Ascending aorta (tissue), 2 donors: Measurements from ENCODE around the gene AATK. TPM values are rescaled to one million over a fixed set of nuclear protein-coding genes. Genes with fewer than 3 reads are reported as not detected.

Experiments
- DNase-seq, 2 donors: peaks; one replicate each; pipeline ENCODE4 v3.0.0-alpha.2; 2019; ENCODE audit warnings: low spot score in 2 of 2
- H3K27ac ChIP-seq, 2 donors: fragments of 200-600 bp; sonication (generic); one replicate each; pipeline ENCODE4 v1.5.1; 2016 to 2017; ENCODE audit warnings: mild to moderate bottlenecking in 1 of 2
- H3K27me3 ChIP-seq: fragments of 200-600 bp; sonication (generic); one replicate; pipeline ENCODE4 v1.5.1; 2017
- H3K36me3 ChIP-seq, 2 donors: fragments of 200-600 bp; sonication (generic); one replicate each; pipeline ENCODE4 v1.5.1; 2016
- H3K4me1 ChIP-seq, 2 donors: fragments of 200-600 bp; sonication (generic); one replicate each; pipeline ENCODE4 v1.5.1; 2016 to 2017; ENCODE audit warnings: mild to moderate bottlenecking in 1 of 2
- H3K4me3 ChIP-seq, 2 donors: fragments of 200-600 bp; sonication (generic); one replicate each; pipeline ENCODE4 v1.5.1; 2016 to 2017; ENCODE audit warnings: mild to moderate bottlenecking in 1 of 2
- H3K9me3 ChIP-seq, 2 donors: fragments of 200-600 bp; sonication (generic); one replicate each; pipeline ENCODE4 v1.5.1; 2016
- intact Hi-C: fragments of 100-400 bp; cut with DNase I; formaldehyde crosslinking; loops from one replicate; pipeline ENCODE4 v1.15.1; 2023
- total RNA-seq: library from RNA; depleted of rRNA; stranded (reverse); fragments of >200 nt; gene quantifications from one replicate; pipeline ENCODE4 v1.1.0, GENCODE V29; 2016
- TF ChIP-seq, protein P1 (sequence below), 3 experiments: fragments of 200-600 bp in 2 of 3; fragments of 450-650 bp in 1 of 3; sonication (generic) in 2 of 3; IDR thresholded peaks; one replicate each; pipeline ENCODE4 v1.5.1; 2016 to 2019; ENCODE audit warnings: antibody characterized with exemption in 3 of 3, mild to moderate bottlenecking in 1 of 3, moderate library complexity in 1 of 3

AATK gene
- total RNA-seq, 1 donor from 2014 or later = 20.6 TPM

DNA sequence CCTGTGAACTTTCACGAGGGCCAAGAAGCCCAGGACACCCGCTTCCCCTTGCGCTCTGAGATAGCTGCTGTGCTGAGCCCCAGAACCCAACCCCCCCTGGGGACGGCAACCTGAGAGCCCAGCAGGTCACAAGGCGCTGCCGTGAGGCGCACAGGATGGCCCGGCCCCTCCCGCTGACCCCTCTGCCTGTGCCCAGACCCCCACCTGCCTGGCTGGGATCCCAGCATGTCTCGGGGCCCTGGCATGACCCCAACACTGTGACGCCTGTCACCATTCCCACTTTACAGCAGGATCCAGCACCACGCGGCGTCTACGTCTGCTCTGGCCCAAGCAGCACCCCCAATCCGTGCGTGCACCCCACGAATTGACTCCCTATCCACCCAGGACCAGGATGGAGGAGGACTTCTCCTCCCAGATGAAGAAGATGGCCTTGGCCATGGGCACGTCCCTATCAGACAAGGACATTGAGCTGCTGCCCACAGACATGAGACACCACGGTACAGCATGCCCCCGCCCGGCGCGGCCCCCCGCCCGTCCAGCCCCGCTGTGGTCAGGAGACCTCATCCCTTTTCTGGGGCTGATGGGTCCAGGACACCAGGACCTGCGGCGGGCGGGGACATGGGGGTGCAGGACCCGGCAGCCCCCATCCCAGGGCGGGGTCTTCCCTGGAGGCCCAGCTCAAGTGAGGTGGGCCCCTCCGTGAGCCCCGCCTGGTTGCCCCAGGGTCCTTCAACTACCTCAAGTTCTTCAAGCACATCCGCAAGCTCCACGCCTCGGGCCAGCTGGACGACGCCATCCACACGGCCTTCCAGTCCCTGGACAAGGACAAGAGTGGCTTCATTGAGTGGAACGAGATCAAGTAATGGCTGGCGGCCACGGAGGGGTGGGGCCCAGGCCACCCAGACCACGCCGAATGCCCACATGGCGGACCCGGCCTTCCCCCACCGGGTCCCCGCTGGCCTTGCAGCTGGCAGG lies 15.1 kb upstream of the AATK start:
- no peak for DNase-seq
- Histone ChIP-seq H3K9me3 (no peaks in the 10 kb centered on the region), H3K4me3 (no peak overlapping the region), H3K27me3 (no peaks in the 10 kb centered on the region), H3K36me3 (no peaks in the 10 kb centered on the region), H3K27ac (no peak overlapping the region), H3K4me1 (no peaks in the 10 kb centered on the region)
- intact Hi-C loops = no loop called here
- TF ChIP-seq, protein P1, sequence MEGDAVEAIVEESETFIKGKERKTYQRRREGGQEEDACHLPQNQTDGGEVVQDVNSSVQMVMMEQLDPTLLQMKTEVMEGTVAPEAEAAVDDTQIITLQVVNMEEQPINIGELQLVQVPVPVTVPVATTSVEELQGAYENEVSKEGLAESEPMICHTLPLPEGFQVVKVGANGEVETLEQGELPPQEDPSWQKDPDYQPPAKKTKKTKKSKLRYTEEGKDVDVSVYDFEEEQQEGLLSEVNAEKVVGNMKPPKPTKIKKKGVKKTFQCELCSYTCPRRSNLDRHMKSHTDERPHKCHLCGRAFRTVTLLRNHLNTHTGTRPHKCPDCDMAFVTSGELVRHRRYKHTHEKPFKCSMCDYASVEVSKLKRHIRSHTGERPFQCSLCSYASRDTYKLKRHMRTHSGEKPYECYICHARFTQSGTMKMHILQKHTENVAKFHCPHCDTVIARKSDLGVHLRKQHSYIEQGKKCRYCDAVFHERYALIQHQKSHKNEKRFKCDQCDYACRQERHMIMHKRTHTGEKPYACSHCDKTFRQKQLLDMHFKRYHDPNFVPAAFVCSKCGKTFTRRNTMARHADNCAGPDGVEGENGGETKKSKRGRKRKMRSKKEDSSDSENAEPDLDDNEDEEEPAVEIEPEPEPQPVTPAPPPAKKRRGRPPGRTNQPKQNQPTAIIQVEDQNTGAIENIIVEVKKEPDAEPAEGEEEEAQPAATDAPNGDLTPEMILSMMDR (IDR thresholded peaks at IDR 0.05) = no peak

DNA sequence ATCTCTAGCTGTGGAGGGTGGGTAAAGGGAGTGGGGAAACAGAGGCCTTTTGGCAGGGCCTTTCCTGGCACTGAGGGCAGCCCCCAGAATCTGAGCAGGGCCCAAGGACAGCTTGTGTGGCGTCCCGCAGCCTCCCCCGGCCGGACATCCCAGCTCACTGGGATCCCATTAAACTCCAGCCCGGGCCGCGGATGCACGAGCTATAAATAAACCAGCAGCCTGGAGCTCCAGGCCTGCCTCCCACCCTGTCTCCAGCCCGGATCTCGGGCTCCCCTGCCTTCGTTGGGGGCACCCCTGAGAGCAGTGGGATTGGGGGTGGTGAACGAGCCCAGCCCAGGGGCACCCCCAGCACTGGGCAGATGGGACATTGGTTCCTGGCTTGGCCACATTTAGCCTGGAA lies 13.8 kb upstream of the AATK start:
- H3K9me3 ChIP-seq = no peaks in the 10 kb centered on the region
- TF ChIP-seq, protein P1 (IDR thresholded peaks at IDR 0.05) = no peak
- no peak overlapping the region for H3K4me3 ChIP-seq
- intact Hi-C loops = no loop called here
- H3K27me3 ChIP-seq = no peaks in the 10 kb centered on the region
- H3K36me3 ChIP-seq = no peaks in the 10 kb centered on the region
- no peak overlapping the region for H3K27ac ChIP-seq
- DNase-seq = no peak
- H3K4me1 ChIP-seq = no peaks in the 10 kb centered on the region

DNA sequence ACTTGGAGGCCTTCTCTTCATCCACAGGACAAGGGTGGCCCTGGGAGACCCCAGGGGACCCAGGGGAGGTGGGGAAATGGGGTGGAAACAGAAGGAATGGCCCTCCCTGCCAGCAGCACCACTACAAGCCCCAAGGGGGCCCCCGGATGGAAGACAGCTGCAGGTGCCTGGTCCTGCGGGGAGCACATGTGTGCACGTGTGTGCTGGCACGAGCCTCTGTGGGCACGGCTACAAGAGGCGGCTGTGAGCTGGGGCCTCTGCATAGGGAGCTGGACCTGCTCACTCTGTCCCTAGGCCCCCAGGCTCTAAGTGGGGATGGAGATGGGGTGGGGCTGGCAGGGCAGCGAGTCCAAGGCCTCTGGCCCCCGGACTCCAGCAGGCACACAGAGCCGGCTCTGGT lies 13.2 kb upstream of the AATK start:
- no peak overlapping the region for H3K4me3 ChIP-seq
- DNase-seq = no peak
- H3K36me3 ChIP-seq = no peaks in the 10 kb centered on the region
- H3K27ac ChIP-seq = no peak overlapping the region
- TF ChIP-seq, protein P1 (IDR thresholded peaks at IDR 0.05) = no peak
- no peaks in the 10 kb centered on the region for H3K4me1 ChIP-seq
- H3K27me3 ChIP-seq = no peaks in the 10 kb centered on the region
- intact Hi-C loops = no loop called here
- H3K9me3 ChIP-seq = no peaks in the 10 kb centered on the region

DNA sequence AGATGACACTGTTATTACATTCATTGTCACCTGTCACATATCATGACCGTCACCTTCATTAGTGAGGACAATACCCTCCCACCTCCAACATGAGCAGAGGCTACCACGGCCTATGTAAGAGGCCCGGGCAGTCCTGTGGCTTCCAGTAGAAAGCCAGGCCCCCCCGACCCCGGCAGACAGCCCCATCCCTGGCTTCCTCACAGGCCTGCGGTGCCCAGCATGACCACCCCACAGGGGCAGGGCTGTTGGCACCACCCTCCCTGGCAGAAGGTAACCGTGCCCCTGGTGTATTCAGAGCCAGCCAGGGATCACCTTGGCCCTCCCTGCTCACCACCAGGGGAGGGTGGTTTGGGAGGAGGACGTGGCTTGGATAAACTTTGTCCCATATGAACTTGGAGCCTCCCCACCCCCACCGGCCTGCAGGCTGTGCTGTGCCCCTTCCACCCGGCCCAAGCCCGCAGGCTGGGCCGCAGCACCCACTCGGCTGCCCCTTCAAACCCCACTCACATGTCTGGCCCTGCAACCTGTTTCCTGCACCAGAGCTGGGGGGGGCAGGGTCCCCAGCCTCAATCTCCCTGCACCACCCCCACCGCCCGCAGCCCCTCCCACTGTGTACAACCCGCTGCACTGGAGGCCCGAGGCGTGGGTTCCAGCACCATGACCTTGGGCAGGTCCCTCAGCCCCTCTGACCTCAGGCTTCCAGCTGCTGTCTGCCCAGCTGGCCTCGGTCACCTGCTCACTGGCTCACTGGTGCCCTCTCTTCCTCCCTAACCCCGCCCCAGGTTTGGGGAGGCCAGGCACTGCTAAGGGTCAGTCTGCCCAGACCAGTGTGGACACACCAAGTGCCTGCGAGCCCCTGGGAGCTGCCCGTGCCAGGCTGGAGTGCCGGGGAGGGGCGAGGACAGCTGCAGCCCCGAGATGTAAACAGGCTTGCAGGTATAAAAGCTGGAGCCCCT lies 12.4 kb upstream of the AATK start:
- H3K9me3 ChIP-seq = no peaks in the 10 kb centered on the region
- no peak overlapping the region for H3K27ac ChIP-seq
- no peaks in the 10 kb centered on the region for H3K4me1 ChIP-seq
- H3K36me3 ChIP-seq = no peaks in the 10 kb centered on the region
- DNase-seq = no peak
- H3K4me3 ChIP-seq = no peak overlapping the region
- intact Hi-C loops = no loop called here
- no peaks in the 10 kb centered on the region for H3K27me3 ChIP-seq
- TF ChIP-seq, protein P1 (IDR thresholded peaks at IDR 0.05) = no peak

DNA sequence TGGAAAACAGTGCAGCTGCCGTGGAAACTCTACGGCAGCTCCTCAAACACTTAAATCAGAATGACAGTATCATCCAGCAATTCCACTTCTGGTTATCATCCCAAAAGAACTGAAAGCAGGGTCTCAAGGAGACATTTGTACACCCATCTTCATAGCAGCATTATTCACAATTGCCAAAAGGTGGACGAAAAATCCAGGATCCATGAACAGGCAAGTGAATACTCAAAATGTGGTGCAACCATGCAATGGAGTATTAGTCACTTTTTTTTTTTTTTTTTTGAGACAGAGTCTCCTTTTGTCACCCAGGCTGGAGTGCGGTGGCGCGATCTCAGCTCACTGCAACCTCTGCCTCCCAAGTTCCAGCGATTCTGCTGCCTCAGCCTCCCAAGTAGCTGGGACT lies 10.6 kb upstream of the AATK start:
- TF ChIP-seq, protein P1 (IDR thresholded peaks at IDR 0.05) = no peak
- H3K4me1 ChIP-seq = no peaks in the 10 kb centered on the region
- DNase-seq = no peak
- no peaks in the 10 kb centered on the region for H3K9me3 ChIP-seq
- H3K27me3 ChIP-seq = no peaks in the 10 kb centered on the region
- no peak overlapping the region for H3K4me3 ChIP-seq
- intact Hi-C loops = no loop called here
- no peak overlapping the region for H3K27ac ChIP-seq
- H3K36me3 ChIP-seq = no peaks in the 10 kb centered on the region
